Measurements from ENCODE around the gene TMEM134.

The TMEM134 gene

DNA sequence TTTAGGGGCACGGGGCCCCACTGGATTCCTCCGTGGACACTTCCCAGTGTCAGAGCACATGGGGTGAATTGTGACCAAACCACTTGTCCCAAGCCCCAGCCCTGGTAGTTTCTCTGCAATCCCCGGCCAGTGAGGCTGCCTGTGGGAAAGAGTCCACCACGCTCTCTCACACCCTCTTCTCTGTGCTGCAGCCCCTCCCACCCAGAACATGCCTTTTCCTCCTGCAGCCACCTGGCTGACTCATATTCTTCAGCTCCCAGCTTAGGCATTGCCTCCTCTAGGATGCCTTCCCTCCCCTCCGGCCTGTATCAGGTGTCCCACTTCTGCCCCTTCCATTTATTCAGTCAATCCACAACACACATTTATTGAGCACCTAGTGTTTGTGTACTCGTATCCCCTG, 46.2 kb downstream of the TMEM134 start:
- DNase-seq (ENCODE audit: low read depth in 2 of 2): no peak

GRCh38 chr11:67421430-67422031, 47.5 kb downstream of the TMEM134 start:
- no peak for DNase-seq (ENCODE audit: low read depth in 2 of 2)

GRCh38 chr11:67420646-67421429, 48.2 kb downstream of the TMEM134 start:
- peak; percentile 99 for DNase-seq (ENCODE audit: low read depth in 2 of 2)

DNA sequence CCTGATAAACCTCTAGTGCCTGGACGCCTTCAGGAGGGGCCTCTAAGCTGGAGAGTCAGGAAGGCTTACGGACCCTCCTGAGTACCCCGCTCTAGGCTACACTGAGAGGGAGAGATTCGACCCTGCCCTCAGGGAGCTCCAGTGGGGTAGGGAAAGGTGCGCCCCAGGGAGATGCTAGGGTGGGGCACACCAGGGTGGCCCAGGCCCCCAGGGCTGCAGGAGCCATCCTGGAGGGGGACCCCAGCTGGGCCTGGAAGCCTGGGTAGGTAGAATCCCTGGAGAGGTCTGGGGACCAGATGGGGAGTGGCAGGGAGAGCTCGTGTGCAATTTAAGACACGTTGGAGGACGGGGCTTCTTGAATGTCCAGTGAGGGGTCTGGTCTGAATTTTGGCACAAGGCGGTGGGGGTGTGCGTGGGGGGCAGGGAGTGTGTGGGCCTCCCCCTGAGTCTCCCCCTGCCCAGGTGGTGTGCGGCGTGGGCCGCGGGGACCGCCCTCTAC, 48.9 kb downstream of the TMEM134 start:
- no peak for DNase-seq (ENCODE audit: low read depth in 2 of 2)

- no peak for DNase-seq (ENCODE audit: low read depth in 2 of 2)
These were observed 49.6 kb downstream of the TMEM134 start for GRCh38 chr11:67419325-67420049.

- DNase-seq (ENCODE audit: low read depth in 2 of 2): no peak
These were observed 50.4 kb downstream of the TMEM134 start for GRCh38 chr11:67418476-67419281.

- DNase-seq (ENCODE audit: low read depth in 2 of 2): no peak
These were observed 51.6 kb downstream of the TMEM134 start for GRCh38 chr11:67417425-67417824.

GRCh38 chr11:67416416-67417335, 52.4 kb downstream of the TMEM134 start:
- DNase-seq (ENCODE audit: low read depth in 2 of 2): peak in 1 of 2 donors; percentile 73

DNA sequence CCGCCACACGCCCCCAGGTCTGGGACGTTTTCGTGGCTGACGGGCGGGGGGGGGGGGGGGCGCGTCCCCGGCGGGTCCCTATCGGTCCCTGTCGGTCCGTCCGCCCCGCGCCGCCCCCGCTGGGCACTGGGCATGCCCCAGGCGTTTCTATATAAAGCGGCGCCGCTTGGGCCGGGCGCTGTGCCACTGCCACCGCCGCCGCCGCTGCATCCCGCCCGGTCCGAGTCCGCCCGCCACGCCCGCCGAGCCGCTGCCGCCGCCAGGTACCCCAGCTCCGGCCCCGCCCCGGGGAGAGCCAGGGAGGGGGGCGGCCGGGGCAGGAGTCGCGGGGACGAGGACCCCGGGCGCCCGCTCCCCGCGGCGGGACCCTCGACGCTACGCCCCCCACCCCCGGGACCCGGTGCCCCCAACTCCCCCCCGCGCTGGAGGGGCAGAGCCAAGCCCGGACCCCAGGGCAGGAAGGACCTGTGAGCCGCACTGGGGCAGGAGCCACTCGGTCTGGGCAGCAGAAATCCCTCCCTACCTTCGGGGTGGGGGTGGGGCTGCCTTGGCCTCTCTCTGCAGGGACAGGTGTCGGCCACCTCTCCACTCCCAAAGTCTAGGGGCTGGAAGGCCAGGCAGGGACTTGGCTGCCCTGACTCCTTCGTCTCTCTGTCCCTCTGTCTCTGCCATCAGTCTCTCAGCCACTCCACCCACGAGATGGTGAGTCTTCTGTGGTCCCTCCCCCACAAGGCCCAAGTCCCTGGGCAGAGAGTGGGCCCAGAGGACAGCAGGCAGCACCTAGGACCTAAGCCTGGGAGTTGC, 53.3 kb downstream of the TMEM134 start, which contains the start of gene CARNS1:
TSS of gene CARNS1 (plus strand) at position 178 of the 804 bp plus-strand sequence. CDS start at position 700, 522 bp downstream.
- no peak for DNase-seq (ENCODE audit: low read depth in 2 of 2)

DNA sequence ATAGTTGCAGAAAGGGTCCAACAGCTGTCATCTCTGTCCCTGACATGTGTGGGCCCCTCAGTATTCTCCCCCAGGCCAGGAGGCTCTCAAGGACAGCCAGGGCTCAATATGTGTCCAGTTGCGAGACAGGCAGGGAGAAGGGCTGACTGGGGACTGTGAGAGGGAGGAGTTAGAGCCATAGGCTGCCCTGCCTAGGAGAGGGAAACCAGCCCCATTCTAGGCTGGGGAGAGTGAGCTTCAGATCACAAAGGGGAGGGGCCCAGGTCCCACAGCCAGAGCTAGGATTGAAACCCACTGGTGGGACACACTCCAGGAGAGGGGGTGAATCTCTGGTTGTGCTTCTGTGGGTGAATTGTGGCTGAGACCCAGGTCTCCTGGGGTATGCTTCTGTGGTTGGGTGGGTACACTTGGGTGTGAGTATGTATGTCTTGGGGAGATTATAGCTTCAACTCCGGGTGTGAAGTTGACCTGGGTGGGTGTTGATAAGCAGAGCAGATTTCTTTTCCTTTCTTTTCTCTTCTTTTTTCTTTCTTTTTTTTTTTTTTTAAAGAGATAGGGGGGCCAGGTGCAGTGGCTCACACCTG, 55.7 kb downstream of the TMEM134 start:
- no peak for DNase-seq (ENCODE audit: low read depth in 2 of 2)

GRCh38 chr11:67412495-67413179, 56.4 kb downstream of the TMEM134 start:
- no peak for DNase-seq (ENCODE audit: low read depth in 2 of 2)

GRCh38 chr11:67411785-67412152, 57.3 kb downstream of the TMEM134 start:
- DNase-seq (ENCODE audit: low read depth in 2 of 2): no peak
